ENCODE data around the gene GSS. TPM values are rescaled to one million over a fixed set of nuclear protein-coding genes. Genes with fewer than 3 reads are reported as not detected.

GSS gene
- total RNA-seq, 1 experiment from 2014 or later = 110 TPM

GRCh38 chr20:35000311-35000921 is 44.8 kb upstream of the GSS start:
- intact Hi-C loops (cut with micrococcal nuclease; ENCODE audit: unreplicated experiment) = no loop called here
- no TSS peak for BruUV-seq (replicated peaks)
- CTCF ChIA-PET = interaction anchor here (0.6 kb wide), 2 partner anchors 15 to 449 kb away, joined by 3 to 4 read pairs; no protein-coding TSS in a partner anchor
- TF ChIP-seq CTCF (IDR thresholded peaks at IDR 0.05; ENCODE audit: unreplicated experiment) = no peak
- H3K27ac Mint-ChIP-seq (ENCODE audit: unreplicated experiment) = no peak overlapping the region
- H3K4me3 Mint-ChIP-seq (ENCODE audit: low read depth, unreplicated experiment) = no peak overlapping the region
- H3K36me3 Mint-ChIP-seq (ENCODE audit: insufficient read depth, unreplicated experiment) = peaks cover 82% of the 10 kb centered on the region
- H3K9me3 Mint-ChIP-seq (ENCODE audit: low read depth, unreplicated experiment) = no peaks in the 10 kb centered on the region
- no peaks in the 10 kb centered on the region for H3K27me3 Mint-ChIP-seq (ENCODE audit: unreplicated experiment)
- no peaks in the 10 kb centered on the region for H3K4me1 Mint-ChIP-seq (ENCODE audit: low read depth, unreplicated experiment)
- DNase-seq = no peak

DNA sequence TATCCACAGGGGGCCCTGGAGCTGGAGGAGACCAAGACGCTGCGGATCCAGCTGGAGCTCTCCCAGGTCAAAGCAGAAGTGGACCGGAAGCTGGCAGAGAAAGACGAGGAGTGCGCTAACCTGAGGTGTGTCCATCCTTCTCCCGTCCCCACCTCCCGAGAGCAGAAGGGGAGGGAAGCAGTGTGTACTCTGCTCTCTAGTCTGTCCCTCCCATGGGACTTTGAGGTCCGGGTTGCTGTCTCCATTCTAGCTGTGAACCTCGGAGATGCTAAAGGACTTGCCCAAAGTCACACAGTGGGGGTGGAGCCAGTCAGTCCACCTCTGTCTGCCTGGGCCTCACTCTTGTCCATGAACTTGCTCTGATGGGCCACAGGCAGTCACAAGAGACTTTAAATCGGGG is 44.2 kb upstream of the GSS start:
- H3K9me3 Mint-ChIP-seq (ENCODE audit: low read depth, unreplicated experiment) = no peaks in the 10 kb centered on the region
- intact Hi-C loops (cut with micrococcal nuclease; ENCODE audit: unreplicated experiment) = no loop called here
- no peaks in the 10 kb centered on the region for H3K4me1 Mint-ChIP-seq (ENCODE audit: low read depth, unreplicated experiment)
- no peak for DNase-seq
- H3K36me3 Mint-ChIP-seq (ENCODE audit: insufficient read depth, unreplicated experiment) = peaks cover 75% of the 10 kb centered on the region
- no peaks in the 10 kb centered on the region for H3K27me3 Mint-ChIP-seq (ENCODE audit: unreplicated experiment)
- H3K4me3 Mint-ChIP-seq (ENCODE audit: low read depth, unreplicated experiment) = no peak overlapping the region
- CTCF ChIA-PET = no interaction called here
- no peak for TF ChIP-seq CTCF (IDR thresholded peaks at IDR 0.05; ENCODE audit: unreplicated experiment)
- no TSS peak for BruUV-seq (replicated peaks)
- no peak overlapping the region for H3K27ac Mint-ChIP-seq (ENCODE audit: unreplicated experiment)

GRCh38 chr20:34999021-34999451 is 43.4 kb upstream of the GSS start:
- intact Hi-C loops (cut with micrococcal nuclease; ENCODE audit: unreplicated experiment) = no loop called here
- Mint-ChIP-seq H3K36me3 (ENCODE audit: insufficient read depth, unreplicated experiment) (peaks cover 68% of the 10 kb centered on the region), H3K27ac (ENCODE audit: unreplicated experiment) (no peak overlapping the region), H3K4me1 (ENCODE audit: low read depth, unreplicated experiment) (no peaks in the 10 kb centered on the region), H3K4me3 (ENCODE audit: low read depth, unreplicated experiment) (no peak overlapping the region), H3K9me3 (ENCODE audit: low read depth, unreplicated experiment) (no peaks in the 10 kb centered on the region), H3K27me3 (ENCODE audit: unreplicated experiment) (no peaks in the 10 kb centered on the region)
- DNase-seq = no peak
- no TSS peak for BruUV-seq (replicated peaks)
- TF ChIP-seq CTCF (IDR thresholded peaks at IDR 0.05; ENCODE audit: unreplicated experiment) = no peak
- CTCF ChIA-PET = interaction anchor here (0.5 kb wide), 1 partner anchor 620 kb away, joined by 3 read pairs; no protein-coding TSS in a partner anchor

GRCh38 chr20:34998331-34998950 is 42.8 kb upstream of the GSS start:
- Mint-ChIP-seq H3K4me3 (ENCODE audit: low read depth, unreplicated experiment) (no peak overlapping the region), H3K9me3 (ENCODE audit: low read depth, unreplicated experiment) (no peaks in the 10 kb centered on the region), H3K27me3 (ENCODE audit: unreplicated experiment) (no peaks in the 10 kb centered on the region), H3K4me1 (ENCODE audit: low read depth, unreplicated experiment) (no peaks in the 10 kb centered on the region), H3K36me3 (ENCODE audit: insufficient read depth, unreplicated experiment) (peaks cover 67% of the 10 kb centered on the region), H3K27ac (ENCODE audit: unreplicated experiment) (peak overlapping the region; percentile 1)
- CTCF ChIA-PET = interaction anchor here (0.7 kb wide), 1 partner anchor 124 kb away, joined by 3 read pairs; no protein-coding TSS in a partner anchor
- intact Hi-C loops (cut with micrococcal nuclease; ENCODE audit: unreplicated experiment) = no loop called here
- DNase-seq = no peak
- BruUV-seq (replicated peaks) = no TSS peak
- TF ChIP-seq CTCF (IDR thresholded peaks at IDR 0.05; ENCODE audit: unreplicated experiment) = no peak
